ENCODE results near the gene MOV10L1. TPM values are rescaled to one million over a fixed set of nuclear protein-coding genes. Genes with fewer than 3 reads are reported as not detected.
A peak's percentile ranks its signal among the peaks of the same experiment; 100 is the strongest.
"Not testable (repeated sequence)": the region's sequence is repeated elsewhere in the genome, so short reads cannot be mapped to it uniquely, and the experiment has no call there.

The MOV10L1 gene
- polyA plus RNA-seq, 3 donors = 0.58 to 1.3 (median 0.78) TPM

GRCh38 chr22:50118557-50119168, 28.9 kb downstream of the MOV10L1 start:
- DNase-seq (ENCODE audit: extremely low read depth in 1 of 11, low read depth in 9 of 11, low spot score in 4 of 11) = peak in 1 of 11 donors; percentile 52

- no peak for DNase-seq (ENCODE audit: extremely low read depth in 1 of 11, low read depth in 9 of 11, low spot score in 4 of 11)
Measured at GRCh38 chr22:50119169-50119767, 29.5 kb downstream of the MOV10L1 start.

- no peak for DNase-seq (ENCODE audit: extremely low read depth in 1 of 11, low read depth in 9 of 11, low spot score in 4 of 11)
Measured at GRCh38 chr22:50119768-50120251, 30.0 kb downstream of the MOV10L1 start.

GRCh38 chr22:50121202-50121740, 31.5 kb downstream of the MOV10L1 start:
- no peak for DNase-seq (ENCODE audit: extremely low read depth in 1 of 11, low read depth in 9 of 11, low spot score in 4 of 11)

GRCh38 chr22:50123119-50123518, 33.3 kb downstream of the MOV10L1 start:
- no peak for DNase-seq (ENCODE audit: extremely low read depth in 1 of 11, low read depth in 9 of 11, low spot score in 4 of 11)

GRCh38 chr22:50125029-50125428, 35.2 kb downstream of the MOV10L1 start:
- DNase-seq (ENCODE audit: extremely low read depth in 1 of 11, low read depth in 9 of 11, low spot score in 4 of 11) = no peak

GRCh38 chr22:50129121-50129736, 39.4 kb downstream of the MOV10L1 start:
- no peak for DNase-seq (ENCODE audit: extremely low read depth in 1 of 11, low read depth in 9 of 11, low spot score in 4 of 11)

GRCh38 chr22:50131894-50132293, 42.1 kb downstream of the MOV10L1 start:
- no peak for DNase-seq (ENCODE audit: extremely low read depth in 1 of 11, low read depth in 9 of 11, low spot score in 4 of 11)

GRCh38 chr22:50134481-50134880, 44.7 kb downstream of the MOV10L1 start:
- DNase-seq (ENCODE audit: extremely low read depth in 1 of 11, low read depth in 9 of 11, low spot score in 4 of 11) = no peak

GRCh38 chr22:50136581-50137015, 46.8 kb downstream of the MOV10L1 start:
- DNase-seq (ENCODE audit: extremely low read depth in 1 of 11, low read depth in 9 of 11, low spot score in 4 of 11) = no peak

GRCh38 chr22:50137277-50137676, 47.5 kb downstream of the MOV10L1 start:
- not testable (repeated sequence) for DNase-seq (ENCODE audit: extremely low read depth in 1 of 11, low read depth in 9 of 11, low spot score in 4 of 11)

GRCh38 chr22:50138041-50138440, 48.2 kb downstream of the MOV10L1 start:
- DNase-seq (ENCODE audit: extremely low read depth in 1 of 11, low read depth in 9 of 11, low spot score in 4 of 11) = no peak

GRCh38 chr22:50138988-50139387, 49.2 kb downstream of the MOV10L1 start:
- DNase-seq (ENCODE audit: extremely low read depth in 1 of 11, low read depth in 9 of 11, low spot score in 4 of 11) = no peak

- no peak for DNase-seq (ENCODE audit: extremely low read depth in 1 of 11, low read depth in 9 of 11, low spot score in 4 of 11)
Measured at GRCh38 chr22:50139843-50140415, 50.1 kb downstream of the MOV10L1 start.

GRCh38 chr22:50140615-50141014, 50.8 kb downstream of the MOV10L1 start:
- no peak for DNase-seq (ENCODE audit: extremely low read depth in 1 of 11, low read depth in 9 of 11, low spot score in 4 of 11)

- DNase-seq (ENCODE audit: extremely low read depth in 1 of 11, low read depth in 9 of 11, low spot score in 4 of 11) = no peak
Measured at GRCh38 chr22:50141462-50141861, 51.7 kb downstream of the MOV10L1 start.

GRCh38 chr22:50141891-50142363, 52.1 kb downstream of the MOV10L1 start:
- no peak for DNase-seq (ENCODE audit: extremely low read depth in 1 of 11, low read depth in 9 of 11, low spot score in 4 of 11)

- no peak for DNase-seq (ENCODE audit: extremely low read depth in 1 of 11, low read depth in 9 of 11, low spot score in 4 of 11)
Measured at GRCh38 chr22:50143096-50143495, 53.3 kb downstream of the MOV10L1 start.

- no peak for DNase-seq (ENCODE audit: extremely low read depth in 1 of 11, low read depth in 9 of 11, low spot score in 4 of 11)
Measured at GRCh38 chr22:50144005-50144614, 54.3 kb downstream of the MOV10L1 start.
